ENCODE data around the gene DYNLT1. TPM values are rescaled to one million over a fixed set of nuclear protein-coding genes. Genes with fewer than 3 reads are reported as not detected.

Gene DYNLT1
- total RNA-seq, 6 experiments from 2014 or later = 31.5 to 69.5 (median 40.0) TPM

DNA sequence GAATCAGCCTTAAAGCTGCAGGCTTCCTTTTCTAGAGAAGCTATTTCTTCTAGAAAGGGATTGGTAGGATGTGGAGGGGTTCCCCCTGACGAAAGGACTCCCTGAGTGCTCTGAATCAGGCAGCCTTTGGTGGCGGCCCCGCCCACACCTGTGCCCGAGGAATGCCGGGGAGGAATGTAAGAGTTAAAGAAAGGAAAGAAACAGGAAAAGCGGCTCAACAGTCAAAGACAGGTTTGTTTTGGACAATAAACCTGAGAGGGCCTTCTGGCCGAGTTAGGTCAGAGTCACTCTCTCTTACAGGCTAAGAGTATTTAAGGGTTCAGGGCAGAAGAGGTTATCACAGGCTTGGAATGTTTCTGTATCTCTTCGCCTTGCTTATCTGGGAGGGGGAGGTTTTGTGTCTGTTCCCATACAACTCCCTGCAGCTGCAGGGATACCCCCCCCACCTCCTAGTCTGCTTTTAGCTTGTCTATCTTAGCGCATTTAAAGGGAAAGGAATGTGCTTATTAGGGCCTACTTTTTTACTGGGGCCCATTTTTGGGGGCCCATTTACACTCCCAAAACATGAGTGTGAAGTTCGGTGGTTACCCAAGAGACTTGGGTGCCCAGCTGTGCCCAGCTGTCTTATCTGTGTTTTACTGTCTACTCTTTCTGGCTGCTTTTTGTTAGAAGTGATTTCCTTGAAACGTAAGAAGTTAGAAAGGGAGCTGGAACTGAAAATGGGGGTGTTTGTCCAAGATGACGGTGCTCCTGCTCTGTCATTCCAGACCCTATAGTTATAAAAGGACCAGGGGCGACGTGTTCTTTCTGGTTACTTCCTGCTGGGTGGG, 32.8 kb downstream of the DYNLT1 start:
- Histone ChIP-seq H3K36me3 (peaks cover 0 to 22% (median 10%) of the 10 kb centered on the region in 4 donors), H3K4me1 (no peaks in the 10 kb centered on the region), H3K27me3 (no peaks in the 10 kb centered on the region), H3K27ac (no peak overlapping the region), H3K4me3 (no peak overlapping the region), H3K9me3 (no peaks in the 10 kb centered on the region)
- DNase-seq (no peak), ATAC-seq (peak in 1 of 4 donors; percentile 18)
- WGBS (ENCODE audit: insufficient coverage, low coverage, low lambda C conversion rate, missing lambda C conversion rate) = 53% methylated on average over 12 of the region's 14 CpGs
- intact Hi-C loops (cut with DNase I) = no loop called here
- TF ChIP-seq, protein P1, sequence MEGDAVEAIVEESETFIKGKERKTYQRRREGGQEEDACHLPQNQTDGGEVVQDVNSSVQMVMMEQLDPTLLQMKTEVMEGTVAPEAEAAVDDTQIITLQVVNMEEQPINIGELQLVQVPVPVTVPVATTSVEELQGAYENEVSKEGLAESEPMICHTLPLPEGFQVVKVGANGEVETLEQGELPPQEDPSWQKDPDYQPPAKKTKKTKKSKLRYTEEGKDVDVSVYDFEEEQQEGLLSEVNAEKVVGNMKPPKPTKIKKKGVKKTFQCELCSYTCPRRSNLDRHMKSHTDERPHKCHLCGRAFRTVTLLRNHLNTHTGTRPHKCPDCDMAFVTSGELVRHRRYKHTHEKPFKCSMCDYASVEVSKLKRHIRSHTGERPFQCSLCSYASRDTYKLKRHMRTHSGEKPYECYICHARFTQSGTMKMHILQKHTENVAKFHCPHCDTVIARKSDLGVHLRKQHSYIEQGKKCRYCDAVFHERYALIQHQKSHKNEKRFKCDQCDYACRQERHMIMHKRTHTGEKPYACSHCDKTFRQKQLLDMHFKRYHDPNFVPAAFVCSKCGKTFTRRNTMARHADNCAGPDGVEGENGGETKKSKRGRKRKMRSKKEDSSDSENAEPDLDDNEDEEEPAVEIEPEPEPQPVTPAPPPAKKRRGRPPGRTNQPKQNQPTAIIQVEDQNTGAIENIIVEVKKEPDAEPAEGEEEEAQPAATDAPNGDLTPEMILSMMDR (IDR thresholded peaks at IDR 0.05) = no peak
- TF ChIP-seq POLR2A (IDR thresholded peaks at IDR 0.05) = no peak

DNA sequence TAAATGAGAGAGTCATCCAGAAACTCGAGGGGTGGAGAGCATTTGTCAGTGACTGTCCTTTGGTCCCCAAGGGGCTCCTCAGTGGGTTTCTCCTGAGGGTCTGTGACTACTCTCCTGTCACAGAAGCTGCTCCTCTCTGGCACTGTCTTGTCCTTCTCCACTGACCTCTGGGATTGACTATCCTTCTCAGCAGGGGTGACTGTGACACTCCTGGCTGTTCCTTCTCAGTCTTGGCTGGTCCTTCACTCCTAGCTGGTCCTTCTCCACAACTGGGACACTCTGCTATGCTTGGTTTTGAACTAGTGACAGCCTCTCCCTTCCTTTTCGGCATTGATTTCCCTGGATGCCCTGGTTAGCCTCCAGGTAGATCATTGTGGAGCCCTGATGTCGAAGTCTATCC, 33.5 kb downstream of the DYNLT1 start:
- Histone ChIP-seq H3K27me3 (no peaks in the 10 kb centered on the region), H3K4me3 (no peak overlapping the region), H3K27ac (no peak overlapping the region), H3K9me3 (no peaks in the 10 kb centered on the region), H3K36me3 (peaks cover 0 to 22% (median 10%) of the 10 kb centered on the region in 4 donors), H3K4me1 (no peaks in the 10 kb centered on the region)
- DNase-seq (no peak), ATAC-seq (no peak)
- WGBS (ENCODE audit: insufficient coverage, low coverage, low lambda C conversion rate, missing lambda C conversion rate) = no CpG with 5 or more reads among the region's 3 CpGs
- TF ChIP-seq, protein P1 (IDR thresholded peaks at IDR 0.05) = no peak
- TF ChIP-seq POLR2A (IDR thresholded peaks at IDR 0.05) = no peak
- intact Hi-C loops (cut with DNase I) = no loop called here

DNA sequence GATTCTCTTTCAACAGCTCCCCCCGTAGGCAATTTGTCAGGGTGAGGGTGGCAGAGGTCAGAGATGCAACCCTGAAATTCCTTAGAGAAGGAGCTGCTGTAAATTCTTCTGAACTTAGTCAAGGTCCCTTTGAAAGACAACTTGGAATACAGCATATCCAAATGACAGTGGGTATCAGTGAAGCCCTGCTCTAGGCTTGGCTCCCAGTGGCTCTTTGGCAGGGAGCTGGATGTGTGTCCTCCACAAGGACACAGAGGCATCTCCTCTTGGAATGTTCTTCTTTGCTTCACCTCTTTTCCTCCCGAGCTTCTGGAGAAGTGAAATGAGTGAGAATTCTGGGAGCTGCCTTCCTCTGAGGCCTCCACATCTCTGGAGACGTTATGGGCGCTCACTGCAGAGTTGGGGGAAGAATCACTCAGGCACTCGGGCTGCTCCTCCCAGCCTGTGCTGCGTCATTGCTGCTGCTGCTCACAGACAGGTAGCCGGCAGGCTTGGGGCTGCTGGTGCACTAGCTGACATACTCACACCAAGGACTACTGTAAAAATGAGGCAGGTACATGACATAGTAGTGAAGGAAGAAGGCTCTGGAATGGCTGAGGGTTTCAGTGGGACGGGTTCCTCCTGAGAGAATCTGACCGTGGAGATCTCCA, 34.1 kb downstream of the DYNLT1 start:
- TF ChIP-seq, protein P1 (IDR thresholded peaks at IDR 0.05) = no peak
- no peak for TF ChIP-seq POLR2A (IDR thresholded peaks at IDR 0.05)
- DNase-seq (no peak), ATAC-seq (no peak)
- Histone ChIP-seq H3K4me3 (no peak overlapping the region), H3K36me3 (peaks cover 0 to 22% (median 10%) of the 10 kb centered on the region in 4 donors), H3K4me1 (no peaks in the 10 kb centered on the region), H3K27ac (no peak overlapping the region), H3K27me3 (no peaks in the 10 kb centered on the region), H3K9me3 (no peaks in the 10 kb centered on the region)
- intact Hi-C loops (cut with DNase I) = no loop called here
- WGBS (ENCODE audit: insufficient coverage, low coverage, low lambda C conversion rate, missing lambda C conversion rate) = 75% methylated on average over 2 of the region's 9 CpGs

DNA sequence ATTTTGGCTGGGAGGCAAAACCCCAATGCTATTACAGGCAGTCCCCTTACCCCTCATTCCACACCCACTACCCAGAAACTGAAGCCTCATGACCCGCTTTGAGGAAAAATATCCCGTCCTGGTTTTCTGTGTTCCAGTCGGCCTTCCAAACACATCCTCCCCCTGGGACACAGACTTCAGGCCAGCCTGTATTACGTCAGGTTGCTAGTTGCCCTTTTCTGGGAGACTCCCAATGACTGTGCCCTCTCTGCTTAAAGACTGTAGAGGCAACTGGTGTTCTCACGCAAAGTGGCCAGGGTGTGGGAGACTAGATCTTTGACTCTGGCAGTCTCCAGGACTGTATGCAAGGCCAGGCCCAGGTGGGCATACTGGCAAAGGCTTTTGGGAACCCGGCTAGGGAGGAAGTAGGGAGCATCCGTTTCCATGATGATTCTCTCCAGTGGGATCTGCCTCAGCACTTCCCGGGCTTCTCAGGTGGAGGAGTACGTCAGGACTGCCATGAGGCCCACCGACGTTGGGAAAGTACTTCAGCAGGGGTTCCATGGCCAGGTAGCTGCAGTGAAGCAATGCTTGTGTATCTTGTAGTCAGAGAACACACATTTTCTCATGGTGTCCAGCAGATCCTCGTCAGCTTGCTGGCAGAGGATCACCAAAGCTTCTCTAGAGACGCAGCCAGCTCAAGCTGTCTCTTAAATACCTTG, 34.9 kb downstream of the DYNLT1 start:
- H3K36me3 ChIP-seq = peaks cover 0 to 23% (median 10%) of the 10 kb centered on the region in 4 donors
- intact Hi-C loops (cut with DNase I) = no loop called here
- no peak for DNase-seq

More for the DNA sequence above, 34.9 kb downstream of the DYNLT1 start:
- TF ChIP-seq, protein P1 (IDR thresholded peaks at IDR 0.05) = no peak
- no peak for TF ChIP-seq POLR2A (IDR thresholded peaks at IDR 0.05)
- H3K9me3 ChIP-seq = no peaks in the 10 kb centered on the region
- no peak overlapping the region for H3K4me3 ChIP-seq
- no peak for ATAC-seq
- H3K4me1 ChIP-seq = no peaks in the 10 kb centered on the region
- WGBS (ENCODE audit: insufficient coverage, low coverage, low lambda C conversion rate, missing lambda C conversion rate) = 93% methylated on average over 5 of the region's 13 CpGs
- no peaks in the 10 kb centered on the region for H3K27me3 ChIP-seq
- no peak overlapping the region for H3K27ac ChIP-seq

Data from right lobe of liver (tissue), 6 donors.